Measurements from ENCODE around the gene ITPR2.

DNA sequence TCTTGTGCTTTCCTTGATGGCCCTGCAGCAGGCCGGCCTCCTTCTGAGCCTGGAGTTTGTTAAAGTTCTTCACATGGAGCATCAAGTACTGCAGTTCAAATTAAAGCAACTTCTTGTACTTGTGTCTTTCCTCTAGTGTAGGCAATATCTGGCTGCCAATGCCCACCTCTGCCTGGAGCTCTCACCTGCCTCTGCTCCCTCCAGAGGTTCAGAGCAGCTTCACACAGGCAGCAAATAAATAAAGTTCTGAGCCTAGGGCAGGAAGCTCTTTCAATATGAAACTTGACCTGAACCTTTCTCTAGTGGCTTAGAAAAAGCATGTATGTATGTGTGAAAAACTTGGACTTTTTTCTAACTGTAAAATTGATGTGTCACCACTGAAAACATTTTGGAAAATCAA, 65.9 kb downstream of the ITPR2 start:
- TF ChIP-seq, protein P1, sequence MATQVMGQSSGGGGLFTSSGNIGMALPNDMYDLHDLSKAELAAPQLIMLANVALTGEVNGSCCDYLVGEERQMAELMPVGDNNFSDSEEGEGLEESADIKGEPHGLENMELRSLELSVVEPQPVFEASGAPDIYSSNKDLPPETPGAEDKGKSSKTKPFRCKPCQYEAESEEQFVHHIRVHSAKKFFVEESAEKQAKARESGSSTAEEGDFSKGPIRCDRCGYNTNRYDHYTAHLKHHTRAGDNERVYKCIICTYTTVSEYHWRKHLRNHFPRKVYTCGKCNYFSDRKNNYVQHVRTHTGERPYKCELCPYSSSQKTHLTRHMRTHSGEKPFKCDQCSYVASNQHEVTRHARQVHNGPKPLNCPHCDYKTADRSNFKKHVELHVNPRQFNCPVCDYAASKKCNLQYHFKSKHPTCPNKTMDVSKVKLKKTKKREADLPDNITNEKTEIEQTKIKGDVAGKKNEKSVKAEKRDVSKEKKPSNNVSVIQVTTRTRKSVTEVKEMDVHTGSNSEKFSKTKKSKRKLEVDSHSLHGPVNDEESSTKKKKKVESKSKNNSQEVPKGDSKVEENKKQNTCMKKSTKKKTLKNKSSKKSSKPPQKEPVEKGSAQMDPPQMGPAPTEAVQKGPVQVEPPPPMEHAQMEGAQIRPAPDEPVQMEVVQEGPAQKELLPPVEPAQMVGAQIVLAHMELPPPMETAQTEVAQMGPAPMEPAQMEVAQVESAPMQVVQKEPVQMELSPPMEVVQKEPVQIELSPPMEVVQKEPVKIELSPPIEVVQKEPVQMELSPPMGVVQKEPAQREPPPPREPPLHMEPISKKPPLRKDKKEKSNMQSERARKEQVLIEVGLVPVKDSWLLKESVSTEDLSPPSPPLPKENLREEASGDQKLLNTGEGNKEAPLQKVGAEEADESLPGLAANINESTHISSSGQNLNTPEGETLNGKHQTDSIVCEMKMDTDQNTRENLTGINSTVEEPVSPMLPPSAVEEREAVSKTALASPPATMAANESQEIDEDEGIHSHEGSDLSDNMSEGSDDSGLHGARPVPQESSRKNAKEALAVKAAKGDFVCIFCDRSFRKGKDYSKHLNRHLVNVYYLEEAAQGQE (IDR thresholded peaks at IDR 0.05), result no peak
- TF ChIP-seq, protein P2, sequence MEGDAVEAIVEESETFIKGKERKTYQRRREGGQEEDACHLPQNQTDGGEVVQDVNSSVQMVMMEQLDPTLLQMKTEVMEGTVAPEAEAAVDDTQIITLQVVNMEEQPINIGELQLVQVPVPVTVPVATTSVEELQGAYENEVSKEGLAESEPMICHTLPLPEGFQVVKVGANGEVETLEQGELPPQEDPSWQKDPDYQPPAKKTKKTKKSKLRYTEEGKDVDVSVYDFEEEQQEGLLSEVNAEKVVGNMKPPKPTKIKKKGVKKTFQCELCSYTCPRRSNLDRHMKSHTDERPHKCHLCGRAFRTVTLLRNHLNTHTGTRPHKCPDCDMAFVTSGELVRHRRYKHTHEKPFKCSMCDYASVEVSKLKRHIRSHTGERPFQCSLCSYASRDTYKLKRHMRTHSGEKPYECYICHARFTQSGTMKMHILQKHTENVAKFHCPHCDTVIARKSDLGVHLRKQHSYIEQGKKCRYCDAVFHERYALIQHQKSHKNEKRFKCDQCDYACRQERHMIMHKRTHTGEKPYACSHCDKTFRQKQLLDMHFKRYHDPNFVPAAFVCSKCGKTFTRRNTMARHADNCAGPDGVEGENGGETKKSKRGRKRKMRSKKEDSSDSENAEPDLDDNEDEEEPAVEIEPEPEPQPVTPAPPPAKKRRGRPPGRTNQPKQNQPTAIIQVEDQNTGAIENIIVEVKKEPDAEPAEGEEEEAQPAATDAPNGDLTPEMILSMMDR (IDR thresholded peaks at IDR 0.05), result no peak
- TF ChIP-seq USF2 (IDR thresholded peaks at IDR 0.05) (no peak), ZC3H11A (IDR thresholded peaks at IDR 0.05) (no peak), POLR2A (IDR thresholded peaks at IDR 0.05; ENCODE audit: low read length) (no peak), POLR2AphosphoS2 (conservative IDR thresholded peaks at IDR 0.05; ENCODE audit: low read length) (no peak), EP300 (IDR thresholded peaks at IDR 0.05) (no peak), BCL3 (IDR thresholded peaks at IDR 0.05) (no peak), MAX (IDR thresholded peaks at IDR 0.05) (no peak), SMC3 (IDR thresholded peaks at IDR 0.05) (no peak), CHD4 (IDR thresholded peaks at IDR 0.05; ENCODE audit: borderline replicate concordance) (no peak), HOXB5 (CRISPR knock-in tag; IDR thresholded peaks at IDR 0.05) (no peak)

All from A549 (cell line).